Nephron progenitor cell (in vitro differentiated cells): ENCODE results near the gene AFG1L.
"Not testable (repeated sequence)": the region's sequence is repeated elsewhere in the genome, so short reads cannot be mapped to it uniquely, and the experiment has no call there.

ENCODE experiments used
- DNase-seq: peaks from one replicate; pipeline ENCODE4 v3.0.0; 2021
- H3K27ac Mint-ChIP-seq: 2 replicates; pipeline ENCODE4 v1.8.0; 2021; ENCODE audit warnings: mild to moderate bottlenecking, moderate library complexity, mixed read lengths
- H3K27me3 Mint-ChIP-seq: 2 replicates; pipeline ENCODE4 v1.8.0; 2021; ENCODE audit warnings: mild to moderate bottlenecking, low read depth, mixed read lengths; ENCODE audit not compliant: poor library complexity
- H3K36me3 Mint-ChIP-seq: 2 replicates; pipeline ENCODE4 v1.8.0; 2021; ENCODE audit warnings: low read depth, mixed read lengths
- H3K4me1 Mint-ChIP-seq: 2 replicates; pipeline ENCODE4 v1.8.0; 2021; ENCODE audit warnings: mixed read lengths
- H3K4me3 Mint-ChIP-seq: 2 replicates; pipeline ENCODE4 v1.8.0; 2021; ENCODE audit warnings: mild to moderate bottlenecking, moderate library complexity, mixed read lengths
- H3K9me3 Mint-ChIP-seq: 2 replicates; pipeline ENCODE4 v1.8.0; 2021; ENCODE audit warnings: mild to moderate bottlenecking, moderate library complexity, mixed read lengths
- CTCF ChIP-seq: fragments of 200-600 bp; sonication (generic); IDR thresholded peaks from 2 replicates; pipeline ENCODE4 v1.5.0; 2021; ENCODE audit warnings: antibody characterized with exemption

Gene AFG1L

GRCh38 chr6:108285381-108285780, 9.5 kb upstream of the AFG1L start:
- peaks cover 2% of the 10 kb centered on the region for H3K27me3 Mint-ChIP-seq
- no peaks in the 10 kb centered on the region for H3K4me1 Mint-ChIP-seq
- no peak overlapping the region for H3K27ac Mint-ChIP-seq
- DNase-seq = no peak
- no peaks in the 10 kb centered on the region for H3K36me3 Mint-ChIP-seq
- H3K9me3 Mint-ChIP-seq = no peaks in the 10 kb centered on the region
- TF ChIP-seq CTCF = no peak
- H3K4me3 Mint-ChIP-seq = no peak overlapping the region

GRCh38 chr6:108286366-108286765, 8.5 kb upstream of the AFG1L start:
- no peak for TF ChIP-seq CTCF

GRCh38 chr6:108287373-108287772, 7.5 kb upstream of the AFG1L start:
- peaks cover 5% of the 10 kb centered on the region for H3K27me3 Mint-ChIP-seq
- TF ChIP-seq CTCF = no peak
- no peaks in the 10 kb centered on the region for H3K9me3 Mint-ChIP-seq
- DNase-seq = no peak
- H3K4me1 Mint-ChIP-seq = no peaks in the 10 kb centered on the region
- no peak overlapping the region for H3K27ac Mint-ChIP-seq
- no peak overlapping the region for H3K4me3 Mint-ChIP-seq
- no peaks in the 10 kb centered on the region for H3K36me3 Mint-ChIP-seq

More at GRCh38 chr6:108286366-108286765, 8.5 kb upstream of the AFG1L start:
- Mint-ChIP-seq H3K4me3 (no peak overlapping the region), H3K4me1 (no peaks in the 10 kb centered on the region), H3K36me3 (no peaks in the 10 kb centered on the region), H3K9me3 (no peaks in the 10 kb centered on the region), H3K27ac (no peak overlapping the region), H3K27me3 (peaks cover 5% of the 10 kb centered on the region)
- DNase-seq = no peak

- Mint-ChIP-seq H3K4me1 (no peaks in the 10 kb centered on the region), H3K27ac (peak overlapping the region; percentile 7), H3K36me3 (no peaks in the 10 kb centered on the region), H3K4me3 (no peak overlapping the region), H3K27me3 (peaks cover 5% of the 10 kb centered on the region), H3K9me3 (no peaks in the 10 kb centered on the region)
- no peak for DNase-seq
- no peak for TF ChIP-seq CTCF
Measured at GRCh38 chr6:108288742-108289141, 6.1 kb upstream of the AFG1L start.

- no peak overlapping the region for H3K27ac Mint-ChIP-seq
- TF ChIP-seq CTCF = no peak
- H3K4me3 Mint-ChIP-seq = no peak overlapping the region
- no peaks in the 10 kb centered on the region for H3K9me3 Mint-ChIP-seq
- peaks cover 5% of the 10 kb centered on the region for H3K27me3 Mint-ChIP-seq
- H3K4me1 Mint-ChIP-seq = peaks cover 21% of the 10 kb centered on the region
- DNase-seq = no peak
- no peaks in the 10 kb centered on the region for H3K36me3 Mint-ChIP-seq
Measured at GRCh38 chr6:108291091-108291490, 3.8 kb upstream of the AFG1L start.

GRCh38 chr6:108292561-108292960, 2.3 kb upstream of the AFG1L start:
- H3K4me3 Mint-ChIP-seq, DNase-seq, H3K36me3 Mint-ChIP-seq, H3K27ac Mint-ChIP-seq, H3K27me3 Mint-ChIP-seq, H3K9me3 Mint-ChIP-seq: not testable (repeated sequence)
- peaks cover 21% of the 10 kb centered on the region for H3K4me1 Mint-ChIP-seq
